HEK293T (cell line): ENCODE measurements around the gene CAV2.

ENCODE experiments used
- CTCF ChIA-PET: fragments of 350-600 bp; formaldehyde crosslinking; extraction: SDS; loops from one replicate; lab custom pipeline; 2021; ENCODE audit warnings: antibody characterized with exemption, inconsistent platforms; lab: Yijun Ruan, JAX
- POLR2A ChIA-PET: fragments of 350-600 bp; formaldehyde crosslinking; extraction: SDS; loops from one replicate; lab custom pipeline; 2020; ENCODE audit warnings: antibody characterized with exemption, inconsistent platforms; lab: Yijun Ruan, JAX
- DNase-seq: peaks from one replicate; pipeline ENCODE4 v3.0.0; 2012; ENCODE audit warnings: mixed read lengths; ENCODE audit errors: extremely low spot score
- BHLHE40 ChIP-seq: fragments of 450-650 bp; IDR thresholded peaks from 2 replicates; pipeline ENCODE4 v1.6.1; 2016; ENCODE audit warnings: mild to moderate bottlenecking, moderate library complexity, borderline replicate concordance
- CTBP1 ChIP-seq: fragments of 450-650 bp; IDR thresholded peaks from 2 replicates; pipeline ENCODE4 v1.6.1; 2016; ENCODE audit warnings: borderline replicate concordance

CAV2 gene

GRCh38 chr7:116557901-116558300 lies 58.4 kb downstream of the CAV2 start:
- POLR2A ChIA-PET: no interaction called here
- DNase-seq: no peak
- TF ChIP-seq BHLHE40 (no peak), CTBP1 (no peak)
- CTCF ChIA-PET: interaction anchor here (0.8 kb wide), 1 partner anchor 31 kb away, joined by 3 read pairs; no protein-coding TSS in a partner anchor
